HL-60 (cell line): Measurements from ENCODE around the gene TCAP.

Experiments used
- DNase-seq, 2 experiments: peaks; one replicate each; pipeline ENCODE4 v3.0.0-alpha.2; 2010 to 2020; ENCODE audit warnings: low read depth in 1 of 2, low spot score in 1 of 2
- H3K27ac ChIP-seq: fragments of 250-450 bp; sonication (Bioruptor Pico); replicated peaks from 2 replicates; pipeline ENCODE4 v1.5.1; 2020; ENCODE audit warnings: mild to moderate bottlenecking, moderate library complexity
- H3K27me3 ChIP-seq: fragments of 250-450 bp; sonication (Bioruptor Pico); 2 replicates; pipeline ENCODE4 v1.5.1; 2021; ENCODE audit warnings: mild to moderate bottlenecking, moderate library complexity; ENCODE audit not compliant: insufficient read depth, poor library complexity, severe bottlenecking
- H3K4me3 ChIP-seq: replicated peaks from 2 replicates; pipeline ENCODE4 v1.5.1; 2011; ENCODE audit warnings: mild to moderate bottlenecking, control low read depth, low read length; ENCODE audit not compliant: insufficient read depth
- GABPA ChIP-seq: IDR thresholded peaks from 2 replicates; pipeline ENCODE4 v1.6.1; 2012; ENCODE audit warnings: low read depth
- POLR2AphosphoS5 ChIP-seq: IDR thresholded peaks from 2 replicates; pipeline ENCODE4 v1.6.1; 2012; ENCODE audit warnings: low read depth
- SPI1 ChIP-seq: IDR thresholded peaks from 2 replicates; pipeline ENCODE4 v1.6.1; 2012; ENCODE audit warnings: low read depth, mild to moderate bottlenecking, borderline replicate concordance
- TF ChIP-seq, protein P1 (sequence below): IDR thresholded peaks from 2 replicates; pipeline ENCODE4 v1.6.1; 2012; ENCODE audit warnings: low read depth; ENCODE audit not compliant: insufficient replicate concordance
- TF ChIP-seq, protein P2 (sequence below): IDR thresholded peaks from one replicate; pipeline ENCODE4 v1.5.1; 2011; ENCODE audit warnings: low read length, control low read depth, inconsistent platforms; ENCODE audit not compliant: insufficient read depth

TCAP gene

DNA sequence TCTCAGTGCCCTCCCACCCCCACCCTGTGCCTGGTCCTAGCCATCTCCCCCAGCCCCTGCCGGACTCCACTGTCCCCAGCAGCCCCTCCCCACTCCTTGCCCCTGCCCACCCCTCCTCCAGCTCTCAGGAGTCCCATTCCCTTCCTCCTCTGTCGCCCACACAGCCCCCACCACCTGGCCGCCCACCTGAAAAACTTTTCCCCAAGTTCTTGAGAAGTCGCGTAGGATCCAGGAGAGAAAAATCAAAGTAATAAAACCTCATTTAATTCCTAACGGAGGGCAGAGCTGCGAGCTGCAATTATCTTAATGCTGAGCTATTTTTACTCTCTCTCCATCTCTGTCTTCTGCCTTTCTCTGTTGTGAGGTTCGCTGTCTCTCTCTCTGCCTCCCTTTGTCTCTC, 40.8 kb upstream of the TCAP start:
- Histone ChIP-seq H3K27ac (no peak overlapping the region), H3K4me3 (no peak overlapping the region), H3K27me3 (peaks cover 7% of the 10 kb centered on the region)
- DNase-seq: no peak
- TF ChIP-seq GABPA: no peak
- TF ChIP-seq, protein P1, sequence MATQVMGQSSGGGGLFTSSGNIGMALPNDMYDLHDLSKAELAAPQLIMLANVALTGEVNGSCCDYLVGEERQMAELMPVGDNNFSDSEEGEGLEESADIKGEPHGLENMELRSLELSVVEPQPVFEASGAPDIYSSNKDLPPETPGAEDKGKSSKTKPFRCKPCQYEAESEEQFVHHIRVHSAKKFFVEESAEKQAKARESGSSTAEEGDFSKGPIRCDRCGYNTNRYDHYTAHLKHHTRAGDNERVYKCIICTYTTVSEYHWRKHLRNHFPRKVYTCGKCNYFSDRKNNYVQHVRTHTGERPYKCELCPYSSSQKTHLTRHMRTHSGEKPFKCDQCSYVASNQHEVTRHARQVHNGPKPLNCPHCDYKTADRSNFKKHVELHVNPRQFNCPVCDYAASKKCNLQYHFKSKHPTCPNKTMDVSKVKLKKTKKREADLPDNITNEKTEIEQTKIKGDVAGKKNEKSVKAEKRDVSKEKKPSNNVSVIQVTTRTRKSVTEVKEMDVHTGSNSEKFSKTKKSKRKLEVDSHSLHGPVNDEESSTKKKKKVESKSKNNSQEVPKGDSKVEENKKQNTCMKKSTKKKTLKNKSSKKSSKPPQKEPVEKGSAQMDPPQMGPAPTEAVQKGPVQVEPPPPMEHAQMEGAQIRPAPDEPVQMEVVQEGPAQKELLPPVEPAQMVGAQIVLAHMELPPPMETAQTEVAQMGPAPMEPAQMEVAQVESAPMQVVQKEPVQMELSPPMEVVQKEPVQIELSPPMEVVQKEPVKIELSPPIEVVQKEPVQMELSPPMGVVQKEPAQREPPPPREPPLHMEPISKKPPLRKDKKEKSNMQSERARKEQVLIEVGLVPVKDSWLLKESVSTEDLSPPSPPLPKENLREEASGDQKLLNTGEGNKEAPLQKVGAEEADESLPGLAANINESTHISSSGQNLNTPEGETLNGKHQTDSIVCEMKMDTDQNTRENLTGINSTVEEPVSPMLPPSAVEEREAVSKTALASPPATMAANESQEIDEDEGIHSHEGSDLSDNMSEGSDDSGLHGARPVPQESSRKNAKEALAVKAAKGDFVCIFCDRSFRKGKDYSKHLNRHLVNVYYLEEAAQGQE: no peak

DNA sequence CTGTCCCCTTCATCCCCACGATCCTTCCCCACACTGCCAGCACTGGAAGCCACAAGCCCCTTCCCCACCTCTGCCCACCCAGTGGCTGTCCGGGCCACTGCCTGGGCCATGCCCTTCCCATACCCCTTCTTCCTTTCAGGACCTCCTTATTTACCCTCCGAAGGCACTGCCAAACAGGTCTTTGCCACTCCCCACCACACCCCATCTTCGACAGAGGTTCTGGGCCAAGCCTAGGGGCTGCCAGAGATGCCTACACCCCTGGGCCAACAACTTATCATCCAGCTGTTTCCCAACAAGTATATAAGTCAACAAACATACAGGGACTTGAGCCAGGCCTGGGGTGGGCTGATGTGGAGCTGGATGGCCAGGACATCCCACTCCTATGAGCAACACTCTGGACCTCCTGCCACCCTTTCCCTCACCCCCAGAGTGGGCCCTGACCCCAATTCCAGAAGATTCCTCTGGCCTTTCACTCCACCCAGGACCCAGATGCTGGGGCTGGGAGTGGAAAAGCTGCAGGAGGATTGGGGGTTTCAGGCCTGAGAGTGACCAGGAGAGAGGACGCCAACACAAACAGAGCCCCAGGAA, 39.9 kb upstream of the TCAP start:
- no peak for DNase-seq
- no peak overlapping the region for H3K27ac ChIP-seq
- TF ChIP-seq, protein P2, sequence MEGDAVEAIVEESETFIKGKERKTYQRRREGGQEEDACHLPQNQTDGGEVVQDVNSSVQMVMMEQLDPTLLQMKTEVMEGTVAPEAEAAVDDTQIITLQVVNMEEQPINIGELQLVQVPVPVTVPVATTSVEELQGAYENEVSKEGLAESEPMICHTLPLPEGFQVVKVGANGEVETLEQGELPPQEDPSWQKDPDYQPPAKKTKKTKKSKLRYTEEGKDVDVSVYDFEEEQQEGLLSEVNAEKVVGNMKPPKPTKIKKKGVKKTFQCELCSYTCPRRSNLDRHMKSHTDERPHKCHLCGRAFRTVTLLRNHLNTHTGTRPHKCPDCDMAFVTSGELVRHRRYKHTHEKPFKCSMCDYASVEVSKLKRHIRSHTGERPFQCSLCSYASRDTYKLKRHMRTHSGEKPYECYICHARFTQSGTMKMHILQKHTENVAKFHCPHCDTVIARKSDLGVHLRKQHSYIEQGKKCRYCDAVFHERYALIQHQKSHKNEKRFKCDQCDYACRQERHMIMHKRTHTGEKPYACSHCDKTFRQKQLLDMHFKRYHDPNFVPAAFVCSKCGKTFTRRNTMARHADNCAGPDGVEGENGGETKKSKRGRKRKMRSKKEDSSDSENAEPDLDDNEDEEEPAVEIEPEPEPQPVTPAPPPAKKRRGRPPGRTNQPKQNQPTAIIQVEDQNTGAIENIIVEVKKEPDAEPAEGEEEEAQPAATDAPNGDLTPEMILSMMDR: no peak
- no peak for TF ChIP-seq POLR2AphosphoS5
- TF ChIP-seq, protein P1: no peak
- no peak for TF ChIP-seq SPI1
- no peak for TF ChIP-seq GABPA
- H3K4me3 ChIP-seq: no peak overlapping the region
- peaks cover 7% of the 10 kb centered on the region for H3K27me3 ChIP-seq

GRCh38 chr17:39626171-39627046, 38.7 kb upstream of the TCAP start, which contains the start of gene PPP1R1B:
Gene PPP1R1B, plus strand, starts transcription at chr17:39626952. Its CDS starts 441 bp downstream, at chr17:39627393.
- no peak within 1 kb of the TSS for H3K27ac ChIP-seq
- H3K4me3 ChIP-seq: no peak within 1 kb of the TSS
- TF ChIP-seq SPI1 (no peak), POLR2AphosphoS5 (no peak), GABPA (no peak)
- TF ChIP-seq, protein P1: no peak
- TF ChIP-seq, protein P2: no peak
- peaks cover 7% of the 10 kb centered on the region for H3K27me3 ChIP-seq
- no peak for DNase-seq
